ENCODE results near the gene CFAP43. TPM values are rescaled to one million over a fixed set of nuclear protein-coding genes. Genes with fewer than 3 reads are reported as not detected.

CFAP43 gene
- total and polyA plus RNA-seq, 10 of the 15 experiments (the other 5 are each of a cell fraction or from before 2014, with no cell fraction given), result 0.06 to 0.14 (median 0.10) TPM; not detected in 5

DNA sequence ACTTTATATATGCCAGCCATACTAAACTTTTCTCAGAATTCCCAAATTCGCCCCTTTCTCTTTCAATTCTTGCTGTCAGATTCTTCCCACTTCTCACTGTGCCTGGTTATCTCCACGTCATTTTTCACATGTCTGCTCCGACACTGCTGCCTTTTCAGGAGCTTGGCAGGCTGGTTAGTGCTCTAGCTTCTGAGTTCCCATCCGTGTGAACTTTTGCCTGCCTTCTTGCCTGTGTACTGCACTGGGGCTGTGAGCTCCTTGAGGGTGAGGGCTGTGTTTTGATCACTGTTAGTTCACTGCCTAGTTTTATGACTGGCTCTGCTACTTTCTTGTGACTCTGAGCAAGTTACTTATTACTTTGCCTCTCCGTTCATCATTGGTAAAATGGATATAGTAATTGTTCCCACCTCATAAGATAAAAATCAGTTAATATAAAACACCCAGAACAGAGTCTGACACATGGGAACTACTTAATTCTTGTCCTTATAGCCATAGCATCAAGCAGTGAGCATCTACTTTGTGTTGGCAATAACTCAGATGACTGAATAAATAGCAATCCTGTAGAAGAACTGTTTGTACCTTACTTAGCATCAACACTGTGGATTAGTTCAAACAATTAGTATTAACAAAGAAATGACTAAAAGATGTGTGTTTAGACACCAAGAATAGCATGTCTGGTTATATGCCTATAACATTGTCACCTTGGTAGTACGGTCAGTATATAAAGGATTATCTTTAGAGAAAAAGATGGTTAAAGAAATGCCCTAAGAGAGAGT lies 28.0 kb upstream of the CFAP43 start (continued):
- TF ChIP-seq, protein P1, sequence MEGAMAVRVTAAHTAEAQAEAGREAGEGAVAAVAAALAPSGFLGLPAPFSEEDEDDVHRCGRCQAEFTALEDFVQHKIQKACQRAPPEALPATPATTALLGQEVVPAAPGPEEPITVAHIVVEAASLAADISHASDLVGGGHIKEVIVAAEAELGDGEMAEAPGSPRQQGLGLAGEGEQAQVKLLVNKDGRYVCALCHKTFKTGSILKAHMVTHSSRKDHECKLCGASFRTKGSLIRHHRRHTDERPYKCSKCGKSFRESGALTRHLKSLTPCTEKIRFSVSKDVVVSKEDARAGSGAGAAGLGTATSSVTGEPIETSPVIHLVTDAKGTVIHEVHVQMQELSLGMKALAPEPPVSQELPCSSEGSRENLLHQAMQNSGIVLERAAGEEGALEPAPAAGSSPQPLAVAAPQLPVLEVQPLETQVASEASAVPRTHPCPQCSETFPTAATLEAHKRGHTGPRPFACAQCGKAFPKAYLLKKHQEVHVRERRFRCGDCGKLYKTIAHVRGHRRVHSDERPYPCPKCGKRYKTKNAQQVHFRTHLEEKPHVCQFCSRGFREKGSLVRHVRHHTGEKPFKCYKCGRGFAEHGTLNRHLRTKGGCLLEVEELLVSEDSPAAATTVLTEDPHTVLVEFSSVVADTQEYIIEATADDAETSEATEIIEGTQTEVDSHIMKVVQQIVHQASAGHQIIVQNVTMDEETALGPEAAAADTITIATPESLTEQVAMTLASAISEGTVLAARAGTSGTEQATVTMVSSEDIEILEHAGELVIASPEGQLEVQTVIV (IDR thresholded peaks at IDR 0.05; ENCODE audit: borderline replicate concordance, partially characterized antibody), result no peak
- TF ChIP-seq STAT1 (conservative IDR thresholded peaks at IDR 0.05), result no peak
- no peak for TF ChIP-seq ZBED1 (IDR thresholded peaks at IDR 0.05; ENCODE audit: borderline replicate concordance)
- TF ChIP-seq BACH1 (IDR thresholded peaks at IDR 0.05; ENCODE audit: borderline replicate concordance), result no peak
- TF ChIP-seq POLR2AphosphoS2 (IDR thresholded peaks at IDR 0.05; ENCODE audit: low read depth, low read length), result no peak

DNA sequence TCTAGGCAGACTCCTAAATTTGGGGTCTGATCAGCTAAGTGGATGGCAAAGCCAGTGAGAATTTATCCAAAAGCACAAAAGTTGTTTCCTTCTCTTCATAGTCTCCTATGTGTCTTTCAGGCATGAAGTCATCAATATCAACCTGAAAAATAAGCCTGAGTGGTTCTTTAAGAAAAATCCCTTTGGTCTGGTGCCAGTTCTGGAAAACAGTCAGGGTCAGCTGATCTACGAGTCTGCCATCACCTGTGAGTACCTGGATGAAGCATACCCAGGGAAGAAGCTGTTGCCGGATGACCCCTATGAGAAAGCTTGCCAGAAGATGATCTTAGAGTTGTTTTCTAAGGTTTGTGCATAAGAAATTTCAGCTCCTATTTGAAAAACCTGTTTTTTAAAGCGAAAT lies 27.3 kb upstream of the CFAP43 start:
- Histone ChIP-seq H3K4me1 (ENCODE audit: control insufficient read depth, insufficient read depth, low read length) (peaks cover 3% of the 10 kb centered on the region), H3K79me2 (ENCODE audit: control insufficient read depth, insufficient read depth, low read length) (peaks cover 56% of the 10 kb centered on the region), H4K20me1 (ENCODE audit: control insufficient read depth, insufficient read depth) (no peaks in the 10 kb centered on the region), H3K4me3 (no peak overlapping the region; the same call in 1 of the 2 replicates), H3K9ac (ENCODE audit: control insufficient read depth, insufficient read depth, low read length) (no peak overlapping the region), H3K4me2 (ENCODE audit: control insufficient read depth, insufficient read depth) (no peak overlapping the region), H3K27ac (ENCODE audit: control insufficient read depth, insufficient read depth) (no peak overlapping the region), H3K27me3 (replicated peaks in 1 of 2; ENCODE audit: control insufficient read depth in 2 of 2, insufficient read depth in 2 of 2, low read length in 1 of 2) (no peaks in the 10 kb centered on the region), H3K36me3 (ENCODE audit: control insufficient read depth in 2 of 2, insufficient read depth in 2 of 2, low read length in 1 of 2) (peaks cover 0 to 31% of the 10 kb centered on the region in 2 experiments; a peak in 3 of 4 replicates), H2AFZ (ENCODE audit: control insufficient read depth, low read depth, low read length) (no peak overlapping the region), H3K9me3 (replicated peaks; ENCODE audit: control insufficient read depth, insufficient read depth, low read length) (no peaks in the 10 kb centered on the region)
- BruUV-seq (replicated peaks), result no TSS peak
- intact Hi-C loops (cut with micrococcal nuclease; ENCODE audit: unreplicated experiment), result no loop called here
- TF ChIP-seq, protein P1 (IDR thresholded peaks at IDR 0.05; ENCODE audit: borderline replicate concordance, partially characterized antibody), result no peak
- TF ChIP-seq, protein P2, sequence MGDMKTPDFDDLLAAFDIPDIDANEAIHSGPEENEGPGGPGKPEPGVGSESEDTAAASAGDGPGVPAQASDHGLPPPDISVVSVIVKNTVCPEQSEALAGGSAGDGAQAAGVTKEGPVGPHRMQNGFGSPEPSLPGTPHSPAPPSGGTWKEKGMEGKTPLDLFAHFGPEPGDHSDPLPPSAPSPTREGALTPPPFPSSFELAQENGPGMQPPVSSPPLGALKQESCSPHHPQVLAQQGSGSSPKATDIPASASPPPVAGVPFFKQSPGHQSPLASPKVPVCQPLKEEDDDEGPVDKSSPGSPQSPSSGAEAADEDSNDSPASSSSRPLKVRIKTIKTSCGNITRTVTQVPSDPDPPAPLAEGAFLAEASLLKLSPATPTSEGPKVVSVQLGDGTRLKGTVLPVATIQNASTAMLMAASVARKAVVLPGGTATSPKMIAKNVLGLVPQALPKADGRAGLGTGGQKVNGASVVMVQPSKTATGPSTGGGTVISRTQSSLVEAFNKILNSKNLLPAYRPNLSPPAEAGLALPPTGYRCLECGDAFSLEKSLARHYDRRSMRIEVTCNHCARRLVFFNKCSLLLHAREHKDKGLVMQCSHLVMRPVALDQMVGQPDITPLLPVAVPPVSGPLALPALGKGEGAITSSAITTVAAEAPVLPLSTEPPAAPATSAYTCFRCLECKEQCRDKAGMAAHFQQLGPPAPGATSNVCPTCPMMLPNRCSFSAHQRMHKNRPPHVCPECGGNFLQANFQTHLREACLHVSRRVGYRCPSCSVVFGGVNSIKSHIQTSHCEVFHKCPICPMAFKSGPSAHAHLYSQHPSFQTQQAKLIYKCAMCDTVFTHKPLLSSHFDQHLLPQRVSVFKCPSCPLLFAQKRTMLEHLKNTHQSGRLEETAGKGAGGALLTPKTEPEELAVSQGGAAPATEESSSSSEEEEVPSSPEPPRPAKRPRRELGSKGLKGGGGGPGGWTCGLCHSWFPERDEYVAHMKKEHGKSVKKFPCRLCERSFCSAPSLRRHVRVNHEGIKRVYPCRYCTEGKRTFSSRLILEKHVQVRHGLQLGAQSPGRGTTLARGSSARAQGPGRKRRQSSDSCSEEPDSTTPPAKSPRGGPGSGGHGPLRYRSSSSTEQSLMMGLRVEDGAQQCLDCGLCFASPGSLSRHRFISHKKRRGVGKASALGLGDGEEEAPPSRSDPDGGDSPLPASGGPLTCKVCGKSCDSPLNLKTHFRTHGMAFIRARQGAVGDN (IDR thresholded peaks at IDR 0.05), result no peak
- TF ChIP-seq, protein P3, sequence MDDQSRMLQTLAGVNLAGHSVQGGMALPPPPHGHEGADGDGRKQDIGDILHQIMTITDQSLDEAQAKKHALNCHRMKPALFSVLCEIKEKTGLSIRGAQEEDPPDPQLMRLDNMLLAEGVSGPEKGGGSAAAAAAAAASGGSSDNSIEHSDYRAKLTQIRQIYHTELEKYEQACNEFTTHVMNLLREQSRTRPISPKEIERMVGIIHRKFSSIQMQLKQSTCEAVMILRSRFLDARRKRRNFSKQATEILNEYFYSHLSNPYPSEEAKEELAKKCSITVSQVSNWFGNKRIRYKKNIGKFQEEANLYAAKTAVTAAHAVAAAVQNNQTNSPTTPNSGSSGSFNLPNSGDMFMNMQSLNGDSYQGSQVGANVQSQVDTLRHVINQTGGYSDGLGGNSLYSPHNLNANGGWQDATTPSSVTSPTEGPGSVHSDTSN (IDR thresholded peaks at IDR 0.05; ENCODE audit: insufficient replicate concordance, low read depth, low read length), result no peak
- no peak for TF ChIP-seq GABPA (IDR thresholded peaks at IDR 0.05; ENCODE audit: low read depth)
- POLR2A ChIA-PET, result no interaction called here
- DNase-seq (ENCODE audit: low read depth, low spot score) (no peak), FAIRE-seq (no peak), ATAC-seq (no peak)
- in situ Hi-C loops (cut with MboI), result no loop called here
- CTCF ChIA-PET, result interaction anchor here (13.2 kb wide), 1 partner anchor 15 kb away, joined by 105 read pairs; no protein-coding TSS in a partner anchor
- SMC1A ChIA-PET (ENCODE audit: uncharacterized antibody, unreplicated experiment), result interaction anchor here (1.1 to 7.3 kb wide), 2 partner anchors 8 to 15 kb away, joined by 4 to 30 read pairs; no protein-coding TSS in a partner anchor
- 97% methylated on average over 3 of the region's 3 CpGs for WGBS (ENCODE audit: insufficient coverage, insufficient replicate concordance, low lambda C conversion rate, missing lambda C conversion rate)
- RAD21 ChIA-PET (ENCODE audit: unreplicated experiment), result no interaction called here

All from GM12878 (cell line).